BJ (cell line): ENCODE measurements around the gene SPTLC2. TPM values are rescaled to one million over a fixed set of nuclear protein-coding genes. Genes with fewer than 3 reads are reported as not detected.

Experiments
- CTCF ChIA-PET: fragments of 350-600 bp; formaldehyde crosslinking; extraction: SDS; loops from one replicate; lab custom pipeline; 2021; ENCODE audit warnings: antibody characterized with exemption, inconsistent platforms; lab: Yijun Ruan, JAX
- POLR2A ChIA-PET: fragments of 300-600 bp; sonication (Branson Sonifier 250); formaldehyde crosslinking; extraction: SDS; loops from one replicate; lab custom pipeline; 2021; ENCODE audit warnings: antibody characterized with exemption; lab: Charles Lee
- DNase-seq: peaks from one replicate; pipeline ENCODE4 v3.0.0-alpha.2; 2011; ENCODE audit warnings: low read depth
- H3K27me3 ChIP-seq: 2 replicates; pipeline ENCODE4 v1.6.0; 2011; ENCODE audit warnings: low read length; ENCODE audit not compliant: control insufficient read depth, insufficient read depth
- H3K36me3 ChIP-seq: 2 replicates; pipeline ENCODE4 v1.5.1; 2011; ENCODE audit warnings: low read length; ENCODE audit not compliant: control insufficient read depth, insufficient read depth
- H3K4me3 ChIP-seq: 2 replicates; pipeline ENCODE4 v1.5.1; 2011; ENCODE audit warnings: low read depth, mild to moderate bottlenecking, control low read depth, low read length
- polyA plus RNA-seq: library from polyadenylated mRNA; depleted of rRNA; stranded (reverse); fragments of >200 nt; gene quantifications from 2 replicates; pipeline ENCODE4 v1.2.3, GENCODE V29; 2011
- TF ChIP-seq, protein P1 (sequence below): IDR thresholded peaks from 2 replicates; pipeline ENCODE4 v1.5.1; 2011; ENCODE audit warnings: low read depth, mild to moderate bottlenecking, control low read depth, inconsistent platforms, low read length, moderate library complexity; ENCODE audit not compliant: insufficient read depth

SPTLC2 gene
- polyA plus RNA-seq, 1 experiment: 38.3 TPM

DNA sequence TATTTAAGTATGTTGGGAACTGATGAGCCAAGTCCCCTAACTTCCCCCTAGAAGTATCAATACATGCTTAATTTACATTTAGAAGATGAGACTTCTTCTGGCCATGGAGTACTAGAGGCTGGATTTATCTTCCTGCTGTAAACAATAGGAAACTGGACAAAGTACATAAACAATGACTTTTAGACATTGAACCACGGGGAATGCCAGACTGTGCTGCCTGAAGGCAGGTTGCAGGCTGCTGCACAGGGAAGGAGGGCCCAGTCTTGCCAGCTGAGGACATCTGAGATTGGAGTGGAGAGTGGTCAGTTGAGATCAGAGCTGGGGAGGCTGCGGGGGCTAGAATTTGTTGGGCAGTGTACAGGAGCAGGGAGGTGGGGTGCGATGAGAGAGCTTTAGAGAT lies 93.3 kb downstream of the SPTLC2 start:
- Histone ChIP-seq H3K27me3 (no peaks in the 10 kb centered on the region), H3K4me3 (no peak overlapping the region), H3K36me3 (peaks cover 3% of the 10 kb centered on the region)
- ChIA-PET CTCF (no interaction called here), POLR2A (no interaction called here)
- TF ChIP-seq, protein P1, sequence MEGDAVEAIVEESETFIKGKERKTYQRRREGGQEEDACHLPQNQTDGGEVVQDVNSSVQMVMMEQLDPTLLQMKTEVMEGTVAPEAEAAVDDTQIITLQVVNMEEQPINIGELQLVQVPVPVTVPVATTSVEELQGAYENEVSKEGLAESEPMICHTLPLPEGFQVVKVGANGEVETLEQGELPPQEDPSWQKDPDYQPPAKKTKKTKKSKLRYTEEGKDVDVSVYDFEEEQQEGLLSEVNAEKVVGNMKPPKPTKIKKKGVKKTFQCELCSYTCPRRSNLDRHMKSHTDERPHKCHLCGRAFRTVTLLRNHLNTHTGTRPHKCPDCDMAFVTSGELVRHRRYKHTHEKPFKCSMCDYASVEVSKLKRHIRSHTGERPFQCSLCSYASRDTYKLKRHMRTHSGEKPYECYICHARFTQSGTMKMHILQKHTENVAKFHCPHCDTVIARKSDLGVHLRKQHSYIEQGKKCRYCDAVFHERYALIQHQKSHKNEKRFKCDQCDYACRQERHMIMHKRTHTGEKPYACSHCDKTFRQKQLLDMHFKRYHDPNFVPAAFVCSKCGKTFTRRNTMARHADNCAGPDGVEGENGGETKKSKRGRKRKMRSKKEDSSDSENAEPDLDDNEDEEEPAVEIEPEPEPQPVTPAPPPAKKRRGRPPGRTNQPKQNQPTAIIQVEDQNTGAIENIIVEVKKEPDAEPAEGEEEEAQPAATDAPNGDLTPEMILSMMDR: no peak
- no peak for DNase-seq

DNA sequence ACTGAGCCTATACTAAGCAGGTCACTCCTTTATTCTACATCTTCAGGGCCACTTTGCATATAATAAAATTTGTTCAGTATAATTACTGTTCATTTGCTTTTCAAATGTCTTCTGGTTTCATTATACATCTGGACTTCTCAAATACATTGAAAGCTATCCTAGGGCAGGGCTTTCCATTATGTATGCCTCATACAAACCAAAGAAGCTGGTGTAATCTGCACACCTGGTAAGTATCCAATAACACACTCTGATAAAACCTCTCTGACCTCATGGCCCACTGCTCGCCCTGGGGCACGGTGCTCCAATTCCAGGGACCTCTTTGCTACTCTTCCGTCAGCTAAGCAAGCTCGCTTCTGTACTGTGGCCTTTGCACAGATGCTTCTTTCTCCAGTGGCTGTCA lies 95.9 kb downstream of the SPTLC2 start:
- peaks cover 5% of the 10 kb centered on the region for H3K36me3 ChIP-seq
- TF ChIP-seq, protein P1: no peak
- ChIA-PET POLR2A (no interaction called here), CTCF (no interaction called here)
- no peak overlapping the region for H3K4me3 ChIP-seq
- no peaks in the 10 kb centered on the region for H3K27me3 ChIP-seq
- DNase-seq: no peak

DNA sequence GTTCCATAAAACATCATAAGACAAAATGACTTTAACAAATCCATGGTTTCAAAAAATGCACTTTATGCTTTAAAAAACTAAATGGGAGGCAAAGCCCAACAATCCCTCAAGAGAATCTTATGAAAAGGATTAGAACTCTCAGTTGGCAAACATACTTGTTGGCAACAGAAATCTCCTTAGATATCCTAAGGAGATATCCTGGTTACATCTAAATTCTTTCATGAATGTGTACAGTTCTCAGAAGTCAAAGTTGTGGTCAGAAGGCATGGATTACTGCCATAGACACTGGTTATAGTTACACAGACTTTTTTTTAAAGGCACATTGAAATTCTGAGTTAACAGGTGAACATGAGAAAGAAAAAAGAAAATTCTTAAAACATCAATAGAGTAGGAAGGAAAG lies 100.3 kb downstream of the SPTLC2 start:
- DNase-seq: no peak
- Histone ChIP-seq H3K36me3 (peaks cover 7% of the 10 kb centered on the region), H3K27me3 (no peaks in the 10 kb centered on the region), H3K4me3 (no peak overlapping the region)
- TF ChIP-seq, protein P1: no peak
- POLR2A ChIA-PET: no interaction called here
- CTCF ChIA-PET: interaction anchor here (0.7 kb wide), 1 partner anchor 28 kb away, joined by 3 read pairs; no protein-coding TSS in a partner anchor

DNA sequence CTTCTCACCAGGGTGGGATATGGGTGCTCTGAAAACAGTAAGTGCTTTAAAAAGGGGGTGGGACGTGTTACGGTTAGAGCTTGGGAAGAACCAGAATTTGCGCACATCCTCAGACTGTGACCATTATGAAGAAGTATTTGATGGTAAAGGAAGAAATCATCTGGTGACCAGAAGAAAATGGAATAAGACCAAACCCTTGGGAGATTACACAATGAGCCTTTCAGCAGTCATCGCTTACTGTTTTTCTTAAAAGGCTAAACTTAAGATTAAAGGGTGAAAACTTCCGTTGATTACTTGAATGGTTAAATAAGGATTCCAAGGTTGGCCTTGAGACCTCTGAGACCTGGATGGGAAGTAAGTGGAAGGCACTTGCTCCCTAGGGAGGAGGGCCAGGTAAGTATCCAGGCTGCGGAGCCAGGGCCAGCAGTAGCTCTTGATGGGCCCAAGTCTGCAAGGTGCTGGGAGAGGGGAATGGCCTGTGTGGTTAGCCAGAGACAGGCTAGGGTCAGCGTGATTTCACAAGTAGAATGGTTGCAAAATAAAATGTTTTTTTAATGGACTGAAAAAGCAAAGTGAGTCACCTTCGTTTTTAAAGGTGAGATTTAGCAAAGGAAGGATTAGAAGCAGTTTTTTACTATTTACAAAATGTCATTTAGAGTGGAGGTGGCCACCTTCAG lies 104.8 kb downstream of the SPTLC2 start:
- CTCF ChIA-PET: interaction anchor here (1.7 kb wide), 1 partner anchor 52 kb away, joined by 6 read pairs; no protein-coding TSS in a partner anchor
- POLR2A ChIA-PET: no interaction called here
- DNase-seq: no peak
- H3K27me3 ChIP-seq: no peaks in the 10 kb centered on the region
- TF ChIP-seq, protein P1: no peak
- peaks cover 5% of the 10 kb centered on the region for H3K36me3 ChIP-seq
- no peak overlapping the region for H3K4me3 ChIP-seq

DNA sequence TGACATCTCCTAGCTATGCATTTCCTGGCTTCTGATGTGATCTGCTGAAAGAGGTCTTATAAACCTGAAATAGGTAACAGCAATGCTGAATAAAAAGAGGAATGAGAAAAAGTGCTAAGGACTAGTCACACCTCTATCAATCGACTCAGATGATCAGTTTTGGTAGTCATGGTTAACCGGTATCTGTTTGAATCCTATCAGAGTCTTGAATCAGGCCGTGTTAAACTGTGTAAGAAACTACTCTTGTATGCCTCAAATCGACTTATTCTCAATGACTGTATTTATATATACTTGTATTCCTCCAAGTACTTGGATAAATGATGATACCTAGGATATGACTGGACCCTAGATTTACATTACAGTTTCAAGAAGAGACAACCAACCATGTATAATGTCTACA lies 107.1 kb downstream of the SPTLC2 start:
- ChIA-PET POLR2A (no interaction called here), CTCF (no interaction called here)
- peaks cover 7% of the 10 kb centered on the region for H3K36me3 ChIP-seq
- no peak for DNase-seq
- TF ChIP-seq, protein P1: no peak
- no peak overlapping the region for H3K4me3 ChIP-seq
- no peaks in the 10 kb centered on the region for H3K27me3 ChIP-seq
